Lung (tissue), 16 donors: ENCODE results near the gene KRTAP26-1. TPM values are rescaled to one million over a fixed set of nuclear protein-coding genes. Genes with fewer than 3 reads are reported as not detected.

Source experiments
- ATAC-seq: fragments of 200-7000 bp; cut with Tn5 transposase; one replicate; pipeline ENCODE4 v1.9.1; 2020; ENCODE audit warnings: moderate number of reproducible peaks; ENCODE audit not compliant: insufficient read depth, low FRiP score
- DNase-seq, 3 donors: peaks; one replicate each; pipeline ENCODE4 v3.0.0-alpha.2; 2013 to 2017
- H3K27ac ChIP-seq, 2 donors: one replicate each; pipeline ENCODE4 v1.5.1; 2013; ENCODE audit warnings: mild to moderate bottlenecking in 2 of 2, moderate library complexity in 2 of 2, control low read depth in 1 of 2, inconsistent platforms in 1 of 2, low read depth in 1 of 2, low read length in 1 of 2
- H3K27me3 ChIP-seq, 3 donors: one replicate each; pipeline ENCODE4 v1.5.1; 2013; ENCODE audit warnings: low read length in 2 of 3; ENCODE audit not compliant: control insufficient read depth in 3 of 3, insufficient read depth in 3 of 3
- H3K36me3 ChIP-seq, 4 donors: one replicate each; pipeline ENCODE4 v1.5.1; 2013; ENCODE audit warnings: low read length in 4 of 4, mild to moderate bottlenecking in 1 of 4, moderate library complexity in 1 of 4; ENCODE audit not compliant: control insufficient read depth in 4 of 4, insufficient read depth in 4 of 4
- H3K4me1 ChIP-seq, 5 donors: one replicate each; pipeline ENCODE4 v1.5.1; 2013; ENCODE audit warnings: low read length in 5 of 5, mild to moderate bottlenecking in 2 of 5, moderate library complexity in 1 of 5; ENCODE audit not compliant: control insufficient read depth in 5 of 5, insufficient read depth in 5 of 5
- H3K4me3 ChIP-seq: one replicate; pipeline ENCODE4 v1.5.1; 2013; ENCODE audit warnings: mild to moderate bottlenecking, control low read depth, moderate library complexity
- H3K9ac ChIP-seq, 2 donors: one replicate each; pipeline ENCODE4 v1.5.1; 2013; ENCODE audit warnings: low read length in 2 of 2, control low read depth in 1 of 2; ENCODE audit not compliant: insufficient read depth in 1 of 2
- H3K9me3 ChIP-seq, 4 donors: one replicate each; pipeline ENCODE4 v1.5.1; 2013; ENCODE audit warnings: low read length in 3 of 4, mild to moderate bottlenecking in 1 of 4, moderate library complexity in 1 of 4; ENCODE audit not compliant: control insufficient read depth in 4 of 4, insufficient read depth in 3 of 4
- CTCF ChIP-seq: IDR thresholded peaks from 2 replicates; pipeline ENCODE4 v1.5.1; 2012; ENCODE audit warnings: mild to moderate bottlenecking; ENCODE audit errors: control extremely low read depth, extremely low read depth
- WGBS, 2 donors: extraction: QIAGEN DNeasy Blood & Tissue Kit; methylation state at CpG; one replicate each; pipeline ENCODE4 v1.1.7; 2013; 5-methylcytosine and 5-hydroxymethylcytosine counted together
- long read RNA-seq, 5 donors: transcript quantifications; one replicate each; lab custom pipeline, GENCODE V29; 2026
- polyA plus RNA-seq, 2 donors: library from polyadenylated mRNA; stranded (reverse); fragments of 200-250 nt; gene quantifications; one replicate each; pipeline ENCODE4 v1.2.1, GENCODE V29; 2013
- total RNA-seq, 2 donors: library from RNA; depleted of rRNA in 1 of 2; stranded (reverse); fragments of >200 nt in 1 of 2; gene quantifications; one replicate each; pipeline ENCODE4 v1.2.1, GENCODE V29; 2014 to 2021
- donor health status: control.
- donor health status: control.
- donor health status: Bipolar disorder and iron deficiency.
- donor health status: healthy.
- donor health status: DM: yes; HTN: yes; CAD: no.

KRTAP26-1 gene
- not detected for total RNA-seq
- not detected for polyA plus RNA-seq
- long read RNA-seq, donor 1: 0 reads
- long read RNA-seq, donor 2: 0 reads
- long read RNA-seq, donor 3: 0 reads
- long read RNA-seq, donor 4: 0 reads
- long read RNA-seq, donor 5: 0 reads

- H3K36me3 ChIP-seq: no peaks in the 10 kb centered on the region
- ATAC-seq: no peak
- DNase-seq: no peak
- no peak within 1 kb of the TSS for H3K27ac ChIP-seq
- peaks cover 0 to 7% (median 0%) of the 10 kb centered on the region in 3 donors for H3K27me3 ChIP-seq
- H3K4me1 ChIP-seq: no peaks in the 10 kb centered on the region
- TF ChIP-seq CTCF: no peak
- H3K4me3 ChIP-seq: no peak within 1 kb of the TSS
- H3K9ac ChIP-seq: no peak within 1 kb of the TSS
- H3K9me3 ChIP-seq: peaks cover 0 to 2% (median 0%) of the 10 kb centered on the region in 4 donors
- WGBS, 2 donors: 90 to 99% methylated on average over 2 of the region's 2 CpGs
Observed at GRCh38 chr21:30320215-30320614, at the start of gene KRTAP26-1. KRTAP26-1 (minus strand) TSS chr21:30320315; CDS start chr21:30320035, 280 bp downstream.

DNA sequence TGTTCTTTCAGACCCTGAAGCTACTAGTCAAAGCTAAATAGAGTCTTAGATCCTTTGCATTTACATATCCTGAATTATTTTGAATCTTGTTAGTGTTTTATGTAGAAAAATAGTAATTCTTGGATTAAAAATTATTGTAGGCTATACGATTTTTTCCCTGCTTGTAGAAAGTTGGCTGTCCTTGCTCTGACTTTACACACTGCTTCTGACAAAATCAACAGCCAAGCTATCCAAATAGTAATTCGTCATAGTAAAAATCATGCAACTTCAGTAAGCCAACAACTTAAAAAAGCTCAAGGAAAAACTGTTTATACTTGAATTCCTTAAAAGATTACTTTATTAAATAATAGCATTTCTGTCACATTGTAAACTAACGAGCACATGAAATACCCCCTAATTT lies 35.8 kb upstream of the KRTAP26-1 start:
- WGBS, 2 donors: 54 to 81% methylated on average over 3 of the region's 3 CpGs
- Histone ChIP-seq H3K36me3 (no peaks in the 10 kb centered on the region), H3K27me3 (no peaks in the 10 kb centered on the region), H3K4me3 (no peak overlapping the region), H3K27ac (no peak overlapping the region), H3K4me1 (no peaks in the 10 kb centered on the region), H3K9ac (no peak overlapping the region), H3K9me3 (no peaks in the 10 kb centered on the region)
- no peak for DNase-seq
- ATAC-seq: no peak
- TF ChIP-seq CTCF: no peak

DNA sequence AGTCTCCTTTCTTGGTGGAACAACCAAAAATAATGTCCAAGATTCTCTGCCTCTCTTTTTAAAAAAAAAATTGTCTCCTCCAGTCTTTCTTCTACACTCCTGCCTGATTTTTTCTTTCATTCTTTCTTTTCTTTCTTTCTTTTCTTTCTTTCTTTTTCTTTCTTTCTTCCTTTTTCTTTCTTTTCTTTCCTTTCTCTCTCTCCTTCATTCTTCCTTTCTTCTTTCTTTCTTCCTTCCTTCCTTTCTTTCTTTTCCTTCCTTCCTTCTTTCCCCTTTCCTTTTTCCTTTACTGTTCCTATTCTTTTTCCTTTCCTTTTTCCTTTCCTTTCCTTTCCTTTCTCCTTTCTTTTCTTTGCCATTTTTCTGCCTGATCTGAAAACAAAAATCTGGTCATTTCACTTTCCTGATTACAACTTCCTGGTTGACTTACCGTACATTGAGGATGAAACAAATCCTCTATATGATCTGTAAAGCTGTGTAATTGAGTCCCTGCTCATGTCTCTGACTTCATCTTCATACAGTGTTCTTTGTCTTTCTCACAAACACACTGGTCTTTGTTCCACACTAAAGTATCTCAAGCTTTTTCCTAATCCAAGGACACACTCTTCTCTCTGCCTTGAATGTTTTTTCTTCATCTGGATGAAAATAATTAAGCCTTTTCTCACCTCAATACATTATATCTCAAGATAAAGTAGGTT lies 34.3 kb upstream of the KRTAP26-1 start:
- H3K4me3 ChIP-seq: no peak overlapping the region
- DNase-seq (no peak), ATAC-seq (no peak)
- no peaks in the 10 kb centered on the region for H3K27me3 ChIP-seq
- no peak overlapping the region for H3K27ac ChIP-seq
- no peak overlapping the region for H3K9ac ChIP-seq
- no peaks in the 10 kb centered on the region for H3K9me3 ChIP-seq
- no peaks in the 10 kb centered on the region for H3K36me3 ChIP-seq
- H3K4me1 ChIP-seq: peaks cover 0 to 7% (median 0%) of the 10 kb centered on the region in 5 donors
- WGBS, 2 donors: 70 to 79% methylated on average over 1 of the region's 1 CpG
- TF ChIP-seq CTCF: no peak
